Fibroblast of the aortic adventitia (primary cell): ENCODE results near the gene MED17. TPM values are rescaled to one million over a fixed set of nuclear protein-coding genes. Genes with fewer than 3 reads are reported as not detected.

Experiments
- DNase-seq: peaks from one replicate; pipeline ENCODE4 v3.0.0-alpha.2; 2010; ENCODE audit warnings: low read depth
- H3K4me3 ChIP-seq: 2 replicates; pipeline ENCODE4 v1.5.1; 2011; ENCODE audit warnings: low read depth, mild to moderate bottlenecking, control low read depth, low read length, moderate library complexity
- total RNA-seq: library from RNA; depleted of rRNA; stranded (reverse); fragments of >200 nt; gene quantifications from 2 replicates; pipeline ENCODE4 v1.2.3, GENCODE V29; 2012; ENCODE audit warnings: low replicate concordance
- TF ChIP-seq, protein P1 (sequence below): IDR thresholded peaks from 2 replicates; pipeline ENCODE4 v1.5.1; 2011; ENCODE audit warnings: mild to moderate bottlenecking, low read length, control low read depth, inconsistent platforms; ENCODE audit not compliant: insufficient read depth

Gene MED17
- total RNA-seq, 1 donor: 30.3 TPM

DNA sequence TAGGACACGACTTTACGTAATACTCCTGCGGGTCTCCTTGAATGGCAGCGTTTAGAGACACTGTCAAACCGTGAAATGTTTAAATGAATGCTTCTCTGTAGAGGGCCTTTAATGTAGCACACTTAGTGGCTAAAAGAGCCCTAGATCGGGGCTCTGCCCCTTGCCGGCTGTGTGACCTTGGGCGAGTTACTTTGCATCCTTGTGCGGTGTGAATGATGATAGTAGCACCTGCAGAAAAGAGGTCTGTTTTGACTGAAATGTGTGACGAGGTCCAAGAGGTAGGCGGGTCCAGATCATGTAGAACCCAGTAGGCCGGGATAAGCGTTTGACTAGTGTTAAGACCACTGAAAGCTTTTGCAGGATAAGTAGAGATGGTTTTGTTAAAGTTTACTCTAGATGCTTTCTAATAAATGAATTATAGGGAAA is 866 bp downstream of the MED17 start:
- peak; percentile 10 for DNase-seq

DNA sequence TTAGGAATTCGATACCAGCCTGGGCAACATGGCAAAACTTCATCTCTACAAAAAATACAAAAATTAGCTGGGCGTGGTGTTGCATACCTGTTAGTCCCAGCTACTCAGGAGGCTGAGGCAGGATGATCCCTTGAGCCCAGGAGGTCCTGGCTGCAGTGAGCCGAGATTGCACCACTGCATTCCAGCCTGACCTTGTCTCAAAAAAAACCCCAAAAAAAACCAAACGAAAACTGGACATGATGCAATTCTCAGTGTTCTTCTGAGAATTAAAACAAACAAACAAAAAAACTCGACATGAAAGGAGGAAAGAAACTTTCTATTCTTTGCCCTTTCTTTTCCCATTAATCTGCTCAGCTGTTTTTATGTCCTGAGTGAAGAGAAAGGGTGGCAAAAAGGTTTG is 7.4 kb downstream of the MED17 start:
- TF ChIP-seq, protein P1, sequence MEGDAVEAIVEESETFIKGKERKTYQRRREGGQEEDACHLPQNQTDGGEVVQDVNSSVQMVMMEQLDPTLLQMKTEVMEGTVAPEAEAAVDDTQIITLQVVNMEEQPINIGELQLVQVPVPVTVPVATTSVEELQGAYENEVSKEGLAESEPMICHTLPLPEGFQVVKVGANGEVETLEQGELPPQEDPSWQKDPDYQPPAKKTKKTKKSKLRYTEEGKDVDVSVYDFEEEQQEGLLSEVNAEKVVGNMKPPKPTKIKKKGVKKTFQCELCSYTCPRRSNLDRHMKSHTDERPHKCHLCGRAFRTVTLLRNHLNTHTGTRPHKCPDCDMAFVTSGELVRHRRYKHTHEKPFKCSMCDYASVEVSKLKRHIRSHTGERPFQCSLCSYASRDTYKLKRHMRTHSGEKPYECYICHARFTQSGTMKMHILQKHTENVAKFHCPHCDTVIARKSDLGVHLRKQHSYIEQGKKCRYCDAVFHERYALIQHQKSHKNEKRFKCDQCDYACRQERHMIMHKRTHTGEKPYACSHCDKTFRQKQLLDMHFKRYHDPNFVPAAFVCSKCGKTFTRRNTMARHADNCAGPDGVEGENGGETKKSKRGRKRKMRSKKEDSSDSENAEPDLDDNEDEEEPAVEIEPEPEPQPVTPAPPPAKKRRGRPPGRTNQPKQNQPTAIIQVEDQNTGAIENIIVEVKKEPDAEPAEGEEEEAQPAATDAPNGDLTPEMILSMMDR: no peak
- H3K4me3 ChIP-seq: no peak overlapping the region
- no peak for DNase-seq

More for the DNA sequence above, 866 bp downstream of the MED17 start:
- H3K4me3 ChIP-seq: peak overlapping the region; percentile 97
- TF ChIP-seq, protein P1: no peak

DNA sequence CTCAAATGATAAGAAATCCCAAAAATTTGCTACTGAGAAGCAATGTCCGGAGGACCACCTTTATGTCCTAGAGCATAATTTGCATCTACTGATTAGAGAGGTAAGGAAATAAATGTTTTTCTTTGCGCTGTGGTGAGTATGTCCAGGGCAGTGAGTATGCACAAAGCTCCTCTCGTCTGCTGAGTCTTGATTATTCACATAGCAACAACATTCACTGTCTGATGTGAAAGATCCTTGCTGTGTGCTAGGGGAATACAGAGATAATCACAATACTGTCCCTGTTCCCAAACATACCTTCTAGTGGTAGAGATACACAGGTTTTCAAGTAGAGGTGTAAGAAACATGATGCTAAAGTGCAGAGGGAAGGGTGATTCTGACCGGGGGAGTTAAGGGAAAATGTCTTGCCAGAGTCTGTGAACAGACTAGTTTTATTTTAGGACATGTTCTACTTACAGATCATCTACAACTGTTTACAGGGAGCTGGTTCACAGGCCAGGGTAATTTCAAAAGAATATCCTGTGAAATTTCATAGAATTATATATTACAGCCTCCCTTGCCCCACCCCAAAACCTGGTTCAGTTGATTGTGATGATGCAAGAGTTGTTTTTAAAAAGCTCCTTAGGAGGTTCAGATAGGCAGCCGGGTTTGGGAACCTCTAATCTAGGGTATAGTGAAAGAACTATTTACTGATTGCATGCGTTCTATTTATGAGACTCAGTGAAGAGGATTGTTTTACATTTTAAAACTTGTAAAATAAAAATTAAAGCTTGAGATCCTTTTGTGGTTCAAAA is 12.6 kb downstream of the MED17 start:
- TF ChIP-seq, protein P1: no peak
- H3K4me3 ChIP-seq: no peak overlapping the region
- no peak for DNase-seq

DNA sequence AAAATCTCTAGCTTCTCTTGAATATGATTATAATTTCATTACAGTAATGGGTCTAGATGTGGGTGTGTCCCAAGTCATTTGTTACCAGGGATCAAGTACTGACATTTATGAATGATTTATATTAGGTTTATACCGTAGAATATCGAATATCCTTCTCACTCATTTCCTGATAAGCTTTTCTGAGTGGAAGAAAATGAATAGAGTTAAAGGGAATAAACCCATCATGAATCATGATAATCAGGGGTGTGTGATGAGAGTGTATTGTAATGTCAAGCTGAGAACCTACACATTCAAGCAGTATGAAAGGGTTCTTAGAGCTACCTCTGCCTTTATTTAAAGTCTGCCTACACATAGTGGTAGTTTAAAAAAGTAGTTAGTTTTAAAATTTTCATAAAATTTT is 17.3 kb downstream of the MED17 start:
- TF ChIP-seq, protein P1: no peak
- no peak for DNase-seq
- H3K4me3 ChIP-seq: no peak overlapping the region

DNA sequence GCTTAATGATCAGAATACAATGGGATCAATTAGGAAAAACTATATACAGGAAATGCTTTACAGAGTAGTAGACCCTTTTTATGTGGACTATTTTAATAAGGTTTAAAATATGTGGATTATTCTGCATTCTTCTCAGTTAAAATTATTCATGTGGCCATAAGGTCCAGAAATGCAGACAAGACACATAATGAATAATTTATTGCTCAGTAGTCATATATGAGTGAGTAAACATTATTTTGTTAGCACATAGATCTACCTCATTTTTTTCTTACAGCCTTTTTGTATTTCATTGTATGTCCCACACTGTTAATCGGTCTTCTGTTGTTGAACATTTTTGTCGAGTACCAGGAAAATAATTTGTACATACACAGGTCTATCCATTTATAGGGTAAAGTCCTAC is 20.8 kb downstream of the MED17 start:
- H3K4me3 ChIP-seq: no peak overlapping the region
- DNase-seq: no peak
- TF ChIP-seq, protein P1: no peak

DNA sequence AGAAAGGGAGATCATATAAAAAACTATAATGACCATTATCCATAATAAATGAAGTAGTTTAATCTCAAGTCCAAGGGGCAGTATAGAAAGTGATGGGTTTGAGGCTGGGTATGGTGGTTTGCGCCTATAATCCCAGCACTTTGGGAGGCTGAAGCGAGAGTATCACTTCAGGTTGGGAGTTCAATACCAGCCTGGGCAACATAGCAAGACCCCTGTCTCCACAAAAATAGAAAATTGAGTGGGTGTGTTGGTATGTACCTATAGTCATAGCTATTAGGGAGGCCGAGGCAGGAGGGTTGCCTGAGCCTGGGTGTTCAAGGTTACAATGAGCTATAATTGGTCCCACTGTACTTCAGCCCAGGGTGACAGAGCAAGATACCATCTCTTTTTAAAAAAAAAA is 23.9 kb downstream of the MED17 start:
- H3K4me3 ChIP-seq: no peak overlapping the region
- DNase-seq: no peak
- TF ChIP-seq, protein P1: no peak
